CD4-positive, alpha-beta T cell (primary cell): Measurements from ENCODE around the gene KCTD20. TPM values are rescaled to one million over a fixed set of nuclear protein-coding genes. Genes with fewer than 3 reads are reported as not detected.
A peak's percentile ranks its signal among the peaks of the same experiment; 100 is the strongest.

ENCODE experiments used
- ATAC-seq: fragments of 200-7000 bp; cut with Tn5 transposase; one replicate; pipeline ENCODE4 v1.10.0; 2022; ENCODE audit warnings: mild to moderate bottlenecking; ENCODE audit not compliant: poor library complexity
- CTCF ChIA-PET: fragments of 350-600 bp; sonication (Branson Sonifier 250); formaldehyde crosslinking; loops from one replicate; lab custom pipeline; 2021; ENCODE audit warnings: antibody characterized with exemption, inconsistent platforms; lab: Charles Lee
- POLR2A ChIA-PET: fragments of 350-600 bp; sonication (Branson Sonifier 250); formaldehyde crosslinking; loops from one replicate; lab custom pipeline; 2021; ENCODE audit warnings: antibody characterized with exemption, inconsistent platforms; lab: Charles Lee
- DNase-seq, 14 experiments: peaks; one replicate each; pipeline ENCODE4 v3.0.0-alpha.2; 2013 to 2020; ENCODE audit warnings: mixed read lengths in 2 of 14
- H3K27ac ChIP-seq, 2 donors: one replicate each; pipeline versions ENCODE4 v1.5.1 to v1.7.0; 2013; ENCODE audit warnings: low read length in 2 of 2, low read depth in 1 of 2, mild to moderate bottlenecking in 1 of 2
- H3K27me3 ChIP-seq, 2 experiments: 1 replicate in 1 of 2; 2 replicates in 1 of 2; pipeline versions ENCODE4 v1.6.1 to v1.7.0; 2013; ENCODE audit warnings: low read length in 2 of 2, control low read depth in 1 of 2, mild to moderate bottlenecking in 1 of 2, moderate library complexity in 1 of 2; ENCODE audit not compliant: insufficient read depth in 2 of 2, control insufficient read depth in 1 of 2
- H3K36me3 ChIP-seq: one replicate; pipeline ENCODE4 v1.6.1; 2013; ENCODE audit warnings: low read length, control low read depth; ENCODE audit not compliant: insufficient read depth
- H3K4me1 ChIP-seq: one replicate; pipeline ENCODE4 v1.6.1; 2013; ENCODE audit warnings: low read length, control low read depth; ENCODE audit not compliant: insufficient read depth
- H3K4me3 ChIP-seq: one replicate; pipeline ENCODE4 v1.5.1; 2013; ENCODE audit warnings: mild to moderate bottlenecking, low read length, moderate library complexity
- H3K9me3 ChIP-seq, 2 experiments: 1 replicate in 1 of 2; 2 replicates in 1 of 2; pipeline versions ENCODE4 v1.6.1 to v1.7.0; 2013; ENCODE audit warnings: low read length in 2 of 2, mild to moderate bottlenecking in 2 of 2, control low read depth in 1 of 2, moderate library complexity in 1 of 2; ENCODE audit not compliant: control insufficient read depth in 1 of 2, insufficient read depth in 1 of 2
- H3K27ac Mint-ChIP-seq: one replicate; pipeline ENCODE4 v1.8.0; 2020; ENCODE audit warnings: mixed read lengths
- H3K27me3 Mint-ChIP-seq: one replicate; pipeline ENCODE4 v1.8.0; 2021; ENCODE audit warnings: mixed read lengths
- H3K36me3 Mint-ChIP-seq: one replicate; pipeline ENCODE4 v1.8.0; 2021; ENCODE audit warnings: low read depth, mixed read lengths
- H3K4me1 Mint-ChIP-seq: one replicate; pipeline ENCODE4 v1.8.0; 2021; ENCODE audit warnings: low read depth, mixed read lengths
- H3K4me3 Mint-ChIP-seq: one replicate; pipeline ENCODE4 v1.8.0; 2020; ENCODE audit warnings: mild to moderate bottlenecking, mixed read lengths
- H3K9me3 Mint-ChIP-seq: one replicate; pipeline ENCODE4 v1.8.0; 2020; ENCODE audit warnings: mixed read lengths
- CTCF ChIP-seq: fragments of 200-600 bp; IDR thresholded peaks from one replicate; pipeline ENCODE4 v1.8.0; 2022; ENCODE audit warnings: antibody characterized with exemption, mild to moderate bottlenecking
- intact Hi-C, 2 experiments: fragments of 100-400 bp; cut with DNase I in 1 of 2; cut with micrococcal nuclease in 1 of 2; formaldehyde crosslinking; loops; one replicate each; pipeline versions ENCODE4 v1.15.1 to v1.9.0; 2023 to 2025; cut with DNase I, micrococcal nuclease
- total RNA-seq, 174 experiments: library from RNA in 2 of 174; stranded (reverse) in 2 of 174; gene quantifications; one replicate each; pipeline ENCODE4 v1.2.3 and lab custom pipeline; 2021 to 2026

Gene KCTD20
- total RNA-seq, 2 experiments from 2014 or later = 38.4 to 39.5 TPM

- peaks cover 69% of the 10 kb centered on the region for H3K36me3 ChIP-seq
- Mint-ChIP-seq H3K27ac (peak overlapping the region; percentile 86), H3K9me3 (no peaks in the 10 kb centered on the region), H3K27me3 (no peaks in the 10 kb centered on the region), H3K4me3 (no peak overlapping the region), H3K36me3 (peaks cover 87% of the 10 kb centered on the region), H3K4me1 (peaks cover 43% of the 10 kb centered on the region)
- no peak for DNase-seq
- no peak overlapping the region for H3K4me3 ChIP-seq
- H3K4me1 ChIP-seq = peaks cover 21% of the 10 kb centered on the region
- H3K27me3 ChIP-seq = no peaks in the 10 kb centered on the region
- ATAC-seq = no peak
- POLR2A ChIA-PET = interaction anchor here (0.7 to 1.9 kb wide), 3 partner anchors 15 to 76 kb away, joined by 3 to 8 read pairs (median 4); no protein-coding TSS in a partner anchor
- TF ChIP-seq CTCF = no peak
- intact Hi-C loops = no loop called here
- peak overlapping the region in 1 of 2 donors; percentile 19 for H3K27ac ChIP-seq
- H3K9me3 ChIP-seq = peaks cover 0 to 3% of the 10 kb centered on the region in 2 experiments
- CTCF ChIA-PET = interaction anchor here (1.1 to 1.4 kb wide), 3 partner anchors 17 to 75 kb away, joined by 3 to 5 read pairs (median 5); no protein-coding TSS in a partner anchor
Measured at GRCh38 chr6:36504982-36505381, 62.2 kb downstream of the KCTD20 start.

- Histone ChIP-seq H3K27me3 (no peaks in the 10 kb centered on the region), H3K4me3 (no peak overlapping the region), H3K9me3 (peaks cover 0 to 7% of the 10 kb centered on the region in 2 experiments), H3K27ac (peak overlapping the region in 1 of 2 donors; percentile 19), H3K4me1 (peaks cover 21% of the 10 kb centered on the region), H3K36me3 (peaks cover 75% of the 10 kb centered on the region)
- CTCF ChIA-PET = interaction anchor here (0.7 to 1.6 kb wide), 5 partner anchors 40 to 83 kb away, joined by 3 to 6 read pairs (median 4); no protein-coding TSS in a partner anchor
- H3K9me3 Mint-ChIP-seq = no peaks in the 10 kb centered on the region
- H3K27me3 Mint-ChIP-seq = no peaks in the 10 kb centered on the region
- intact Hi-C loops = loop anchor here in 1 of 2 experiments (2.0 kb wide), 2 partner anchors 41 to 83 kb away; partner anchors contain the start of gene STK38
- ATAC-seq (peak; percentile 73), DNase-seq (peak in 1 of 14 experiments; percentile 37)
- peak overlapping the region; percentile 64 for H3K4me3 Mint-ChIP-seq
- TF ChIP-seq CTCF = no peak
- POLR2A ChIA-PET = interaction anchor here (0.6 to 2.6 kb wide), 9 partner anchors 10 to 103 kb away, joined by 3 to 10 read pairs (median 5); no protein-coding TSS in a partner anchor
- peak overlapping the region; percentile 86 for H3K27ac Mint-ChIP-seq
- H3K4me1 Mint-ChIP-seq = peaks cover 47% of the 10 kb centered on the region
- H3K36me3 Mint-ChIP-seq = peaks cover 90% of the 10 kb centered on the region
Measured at GRCh38 chr6:36505744-36506534, 63.1 kb downstream of the KCTD20 start.

GRCh38 chr6:36506611-36507010, 63.8 kb downstream of the KCTD20 start:
- no peak for TF ChIP-seq CTCF
- Histone ChIP-seq H3K36me3 (peaks cover 78% of the 10 kb centered on the region), H3K4me1 (peaks cover 21% of the 10 kb centered on the region), H3K27ac (peak overlapping the region in 1 of 2 donors; percentile 20), H3K4me3 (no peak overlapping the region), H3K27me3 (no peaks in the 10 kb centered on the region), H3K9me3 (peaks cover 0 to 7% of the 10 kb centered on the region in 2 experiments)
- POLR2A ChIA-PET = interaction anchor here (1.0 to 2.6 kb wide), 8 partner anchors 9 to 93 kb away, joined by 4 to 10 read pairs (median 5); no protein-coding TSS in a partner anchor
- Mint-ChIP-seq H3K27ac (peak overlapping the region; percentile 86), H3K9me3 (no peaks in the 10 kb centered on the region), H3K4me3 (peak overlapping the region; percentile 64), H3K27me3 (no peaks in the 10 kb centered on the region), H3K36me3 (peaks cover 89% of the 10 kb centered on the region), H3K4me1 (peaks cover 48% of the 10 kb centered on the region)
- CTCF ChIA-PET = interaction anchor here (0.7 to 1.6 kb wide), 5 partner anchors 39 to 83 kb away, joined by 3 to 6 read pairs (median 4); no protein-coding TSS in a partner anchor
- DNase-seq (no peak), ATAC-seq (peak; percentile 74)
- intact Hi-C loops = loop anchor here in 1 of 2 experiments (2.0 kb wide), 2 partner anchors 40 to 84 kb away; partner anchors contain the start of gene STK38
